ENCODE data around the gene TMEM35A.
"Not testable (repeated sequence)": the region's sequence is repeated elsewhere in the genome, so short reads cannot be mapped to it uniquely, and the experiment has no call there.

Gene TMEM35A

DNA sequence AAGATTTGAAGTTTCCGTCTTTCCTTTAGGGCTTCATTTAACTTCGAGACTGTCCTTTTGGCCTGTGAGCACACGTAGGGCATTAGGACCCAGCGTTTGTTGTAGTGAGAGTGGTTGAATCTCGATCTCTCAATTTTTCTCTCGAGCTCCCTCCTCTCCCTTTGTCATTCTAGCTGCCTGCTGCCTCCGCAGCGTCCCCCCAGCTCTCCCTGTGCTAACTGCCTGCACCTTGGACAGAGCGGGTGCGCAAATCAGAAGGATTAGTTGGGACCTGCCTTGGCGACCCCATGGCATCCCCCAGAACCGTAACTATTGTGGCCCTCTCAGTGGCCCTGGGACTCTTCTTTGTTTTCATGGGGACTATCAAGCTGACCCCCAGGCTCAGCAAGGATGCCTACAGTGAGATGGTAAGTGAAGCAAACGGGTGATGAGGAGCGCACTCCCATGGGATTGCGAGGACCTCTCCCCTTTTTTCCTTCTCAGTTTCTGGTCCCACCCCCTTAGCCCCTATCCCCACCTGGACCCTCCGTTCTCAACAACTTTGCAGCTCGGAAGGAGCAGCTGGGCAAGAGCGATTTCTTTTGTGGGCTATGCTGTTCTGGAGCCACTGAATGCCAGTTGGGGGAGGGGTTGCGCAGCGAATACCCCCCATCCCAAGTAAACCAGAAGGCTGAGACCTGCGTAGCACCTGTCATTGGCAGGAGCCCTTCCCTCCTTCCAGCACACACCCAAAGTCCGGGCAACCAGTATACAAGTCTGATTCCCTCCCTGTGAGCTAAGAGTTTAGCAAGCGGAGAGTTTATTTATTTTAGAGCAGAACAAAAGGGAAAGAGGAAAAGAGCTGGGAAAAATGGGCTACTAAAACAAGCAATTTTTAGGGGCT, at the start of gene TMEM35A:
TSS of gene TMEM35A (plus strand) at position 164 of the 883 bp plus-strand sequence. CDS start at position 288, 124 bp downstream.
- DNase-seq = no peak

- DNase-seq = no peak
These were observed 49.0 kb upstream of the TMEM35A start for GRCh38 chrX:101029665-101030064.

DNA sequence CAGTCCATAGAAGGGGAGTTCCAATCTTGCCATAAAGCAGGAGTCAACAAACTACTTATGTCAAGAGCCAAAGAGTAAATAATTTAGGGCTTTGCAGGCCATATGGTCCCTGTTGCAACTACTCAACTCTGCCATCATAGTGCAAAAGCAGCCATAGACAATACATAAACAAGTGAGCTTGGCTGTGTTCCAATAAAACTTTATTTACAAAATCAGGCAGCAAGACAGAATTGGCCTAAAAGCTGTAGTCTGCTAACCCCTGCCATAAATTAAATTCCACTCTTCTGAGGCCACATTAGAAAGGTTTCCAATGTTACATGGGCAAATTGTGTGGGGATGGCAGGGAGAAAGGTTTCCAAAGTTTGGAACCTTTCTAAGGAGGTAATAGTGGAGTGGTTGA, 41.4 kb upstream of the TMEM35A start:
- DNase-seq = no peak

GRCh38 chrX:101040197-101040596, 38.5 kb upstream of the TMEM35A start:
- DNase-seq = no peak

- no peak for DNase-seq
These were observed 27.5 kb upstream of the TMEM35A start for GRCh38 chrX:101051153-101051548.

- peak; percentile 86 for DNase-seq
These were observed 27.0 kb upstream of the TMEM35A start, which contains the start of gene TRMT2B for GRCh38 chrX:101051549-101052302. TRMT2B (minus strand) TSS chrX:101052111; CDS start chrX:101042289, 9,822 bp downstream.

DNA sequence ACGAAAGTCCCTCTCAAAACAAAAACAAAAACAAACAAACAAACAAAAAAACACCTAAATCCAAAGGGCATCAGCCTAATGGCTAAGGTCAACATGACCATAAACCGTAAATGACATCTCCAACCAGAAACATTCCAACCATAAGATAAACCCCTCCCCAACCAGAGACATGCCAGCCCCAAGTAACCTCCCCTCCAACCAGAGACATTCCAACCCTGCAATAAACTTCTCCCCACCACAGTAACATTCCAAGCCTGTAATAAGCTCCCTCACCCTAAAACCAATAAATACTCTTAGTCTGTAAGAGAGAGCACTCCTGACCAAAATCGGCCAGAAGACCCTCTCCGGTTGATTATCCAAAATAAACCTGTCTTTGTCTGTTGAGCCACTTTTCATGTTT, 22.1 kb upstream of the TMEM35A start:
- not testable (repeated sequence) for DNase-seq

- DNase-seq = no peak
These were observed 21.5 kb upstream of the TMEM35A start for GRCh38 chrX:101057093-101057714.

DNA sequence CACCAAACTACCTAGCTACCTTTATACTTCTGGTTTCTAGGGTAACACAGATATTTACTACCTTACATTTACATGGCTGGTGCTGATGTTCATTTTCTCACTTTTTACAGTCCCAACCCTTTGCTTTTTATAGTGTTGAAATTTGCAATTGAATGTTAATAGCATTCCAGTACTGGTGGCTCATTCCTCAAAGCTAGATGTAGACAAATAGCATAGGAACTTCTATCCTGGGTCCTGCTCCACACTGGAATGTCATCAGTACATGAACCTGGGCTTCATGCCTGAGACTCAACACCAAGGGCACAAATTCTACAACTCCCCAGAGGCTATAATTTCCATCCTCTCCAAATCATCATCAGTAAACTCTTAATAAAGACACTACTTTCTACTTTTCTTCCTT, 16.5 kb upstream of the TMEM35A start:
- DNase-seq = no peak

- no peak for DNase-seq
These were observed 7.1 kb upstream of the TMEM35A start for GRCh38 chrX:101071582-101071981.

GRCh38 chrX:101079736-101080270, 1.1 kb downstream of the TMEM35A start:
- DNase-seq = no peak

DNA sequence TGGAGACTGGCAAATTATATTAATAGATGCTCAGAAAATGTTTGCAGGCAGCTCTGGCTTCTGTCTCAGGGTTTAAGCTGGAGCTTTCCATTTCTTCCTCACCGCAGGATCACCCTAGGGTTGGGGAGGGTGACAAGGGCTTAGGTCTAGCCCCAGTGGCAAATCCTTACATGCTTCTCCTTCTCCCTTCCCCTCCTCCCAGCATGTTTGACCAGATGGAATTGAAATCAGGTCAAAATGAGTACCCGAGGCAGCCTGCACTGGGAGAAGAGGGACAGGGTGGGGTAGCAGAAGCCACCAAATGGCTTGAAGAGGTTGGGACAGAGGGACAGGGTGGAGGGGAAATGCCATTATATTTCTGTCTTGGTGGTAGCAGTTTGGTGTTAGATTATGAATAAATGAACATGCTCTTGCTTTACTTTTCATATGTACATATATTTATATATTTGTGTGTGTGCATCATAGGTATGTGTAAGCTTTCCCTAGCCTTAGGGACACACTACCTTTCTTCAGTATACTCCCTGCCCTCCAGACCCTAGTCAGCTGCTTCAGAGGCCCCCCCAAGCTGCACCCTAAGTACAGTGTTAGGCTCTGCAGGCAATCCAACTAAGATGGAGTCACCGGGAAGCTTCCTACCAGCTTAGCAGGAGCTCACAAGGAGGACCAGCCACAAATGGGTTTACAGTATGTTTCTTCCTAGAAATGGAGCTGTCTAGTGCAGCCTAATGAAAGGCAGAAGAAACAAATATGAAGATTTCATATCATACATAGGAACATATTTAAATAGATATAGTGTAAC, 1.8 kb downstream of the TMEM35A start:
- DNase-seq = no peak

GRCh38 chrX:101081231-101081630, 2.6 kb downstream of the TMEM35A start:
- no peak for DNase-seq

- DNase-seq = no peak
These were observed 13.1 kb downstream of the TMEM35A start for GRCh38 chrX:101091817-101092216.

GRCh38 chrX:101097546-101098453, 19.1 kb downstream of the TMEM35A start, which contains the start of gene CENPI:
CENPI (plus strand) TSS chrX:101098204; CDS start chrX:101101071, 2,867 bp downstream.
- peak; percentile 93 for DNase-seq

DNA sequence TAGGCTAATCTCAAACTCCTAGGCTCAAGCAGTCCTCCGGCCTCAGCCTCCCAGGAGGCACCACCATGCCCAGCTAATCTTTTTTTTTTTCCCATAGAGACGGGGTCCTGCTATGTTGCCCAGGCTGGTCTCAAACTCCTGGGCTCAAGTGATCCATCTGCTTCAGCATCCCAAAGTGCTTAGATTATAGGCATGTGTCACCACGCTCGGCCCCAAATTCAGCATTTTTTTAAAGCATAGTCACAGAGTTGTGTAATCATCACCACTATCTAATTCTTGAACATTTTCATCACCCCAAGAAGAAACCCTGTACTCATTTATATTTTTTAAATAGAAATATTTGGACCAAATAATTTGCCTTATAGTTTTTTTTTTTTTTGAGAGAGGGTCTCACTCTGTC, 29.6 kb downstream of the TMEM35A start:
- DNase-seq = no peak

- DNase-seq = no peak
These were observed 39.0 kb downstream of the TMEM35A start for GRCh38 chrX:101117701-101118100.

DNA sequence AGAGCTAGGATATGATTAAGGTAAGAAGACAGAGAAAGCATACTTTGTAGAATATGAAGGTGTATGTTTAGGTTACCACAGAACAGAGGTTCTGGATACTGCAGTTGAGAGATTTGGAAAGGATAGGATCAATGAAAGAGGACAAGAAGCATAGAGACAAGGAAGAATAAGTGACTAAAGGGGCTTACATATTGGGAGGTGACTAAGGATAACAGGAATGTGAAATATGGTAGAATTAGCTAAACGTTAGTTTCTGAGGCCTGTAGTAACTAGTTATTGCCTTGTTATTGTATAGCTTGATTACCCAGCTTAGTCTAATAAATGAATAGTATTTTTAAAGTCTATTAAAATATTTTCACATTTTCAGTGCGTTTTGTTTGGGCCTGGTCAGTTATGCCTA, 57.6 kb downstream of the TMEM35A start:
- no peak for DNase-seq
